ENCODE measurements around the gene PEPD.

GRCh38 chr19:33379151-33379829, 142.3 kb downstream of the PEPD start:
- TF ChIP-seq CTCF (IDR thresholded peaks at IDR 0.05; ENCODE audit: low read length) (no peak), EZH2 (IDR thresholded peaks at IDR 0.05; ENCODE audit: borderline replicate concordance, low read length) (no peak)

All from OCI-LY1 (cell line).